HFF-Myc (cell line): ENCODE measurements around the gene PIP5K1A.

ENCODE experiments used
- DNase-seq: peaks from one replicate; pipeline ENCODE4 v3.0.0-alpha.2; 2011; ENCODE audit warnings: low read depth; ENCODE audit errors: extremely low read depth
- H3K4me3 ChIP-seq: replicated peaks from 2 replicates; pipeline ENCODE4 v1.5.1; 2011; ENCODE audit warnings: low read depth, mild to moderate bottlenecking, control low read depth, low read length
- TF ChIP-seq, protein P1 (sequence below): IDR thresholded peaks from 2 replicates; pipeline ENCODE4 v1.5.1; 2012; ENCODE audit warnings: mild to moderate bottlenecking, low read depth, low read length, control low read depth; ENCODE audit errors: missing control alignments

PIP5K1A gene

DNA sequence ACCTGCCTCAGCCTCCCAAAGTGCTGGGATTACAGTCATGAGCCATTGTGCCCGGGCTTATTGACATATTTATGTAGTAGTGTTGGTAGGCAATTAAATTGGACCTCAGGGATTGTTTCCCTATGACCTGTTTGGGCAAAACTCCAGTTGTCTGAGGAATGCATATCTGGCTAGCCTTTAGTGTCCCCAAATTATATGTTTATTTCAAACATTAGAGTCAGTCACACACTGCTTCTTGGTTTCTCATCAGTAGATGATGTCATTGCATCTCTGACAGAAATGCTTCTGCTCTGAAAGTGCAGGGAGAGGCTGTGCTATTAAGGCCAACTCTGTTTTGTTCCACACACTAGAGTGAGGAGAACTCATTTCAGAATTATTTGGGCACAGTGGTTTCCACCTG, 12.5 kb downstream of the PIP5K1A start:
- H3K4me3 ChIP-seq = no peak overlapping the region
- no peak for DNase-seq
- TF ChIP-seq, protein P1, sequence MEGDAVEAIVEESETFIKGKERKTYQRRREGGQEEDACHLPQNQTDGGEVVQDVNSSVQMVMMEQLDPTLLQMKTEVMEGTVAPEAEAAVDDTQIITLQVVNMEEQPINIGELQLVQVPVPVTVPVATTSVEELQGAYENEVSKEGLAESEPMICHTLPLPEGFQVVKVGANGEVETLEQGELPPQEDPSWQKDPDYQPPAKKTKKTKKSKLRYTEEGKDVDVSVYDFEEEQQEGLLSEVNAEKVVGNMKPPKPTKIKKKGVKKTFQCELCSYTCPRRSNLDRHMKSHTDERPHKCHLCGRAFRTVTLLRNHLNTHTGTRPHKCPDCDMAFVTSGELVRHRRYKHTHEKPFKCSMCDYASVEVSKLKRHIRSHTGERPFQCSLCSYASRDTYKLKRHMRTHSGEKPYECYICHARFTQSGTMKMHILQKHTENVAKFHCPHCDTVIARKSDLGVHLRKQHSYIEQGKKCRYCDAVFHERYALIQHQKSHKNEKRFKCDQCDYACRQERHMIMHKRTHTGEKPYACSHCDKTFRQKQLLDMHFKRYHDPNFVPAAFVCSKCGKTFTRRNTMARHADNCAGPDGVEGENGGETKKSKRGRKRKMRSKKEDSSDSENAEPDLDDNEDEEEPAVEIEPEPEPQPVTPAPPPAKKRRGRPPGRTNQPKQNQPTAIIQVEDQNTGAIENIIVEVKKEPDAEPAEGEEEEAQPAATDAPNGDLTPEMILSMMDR = no peak

DNA sequence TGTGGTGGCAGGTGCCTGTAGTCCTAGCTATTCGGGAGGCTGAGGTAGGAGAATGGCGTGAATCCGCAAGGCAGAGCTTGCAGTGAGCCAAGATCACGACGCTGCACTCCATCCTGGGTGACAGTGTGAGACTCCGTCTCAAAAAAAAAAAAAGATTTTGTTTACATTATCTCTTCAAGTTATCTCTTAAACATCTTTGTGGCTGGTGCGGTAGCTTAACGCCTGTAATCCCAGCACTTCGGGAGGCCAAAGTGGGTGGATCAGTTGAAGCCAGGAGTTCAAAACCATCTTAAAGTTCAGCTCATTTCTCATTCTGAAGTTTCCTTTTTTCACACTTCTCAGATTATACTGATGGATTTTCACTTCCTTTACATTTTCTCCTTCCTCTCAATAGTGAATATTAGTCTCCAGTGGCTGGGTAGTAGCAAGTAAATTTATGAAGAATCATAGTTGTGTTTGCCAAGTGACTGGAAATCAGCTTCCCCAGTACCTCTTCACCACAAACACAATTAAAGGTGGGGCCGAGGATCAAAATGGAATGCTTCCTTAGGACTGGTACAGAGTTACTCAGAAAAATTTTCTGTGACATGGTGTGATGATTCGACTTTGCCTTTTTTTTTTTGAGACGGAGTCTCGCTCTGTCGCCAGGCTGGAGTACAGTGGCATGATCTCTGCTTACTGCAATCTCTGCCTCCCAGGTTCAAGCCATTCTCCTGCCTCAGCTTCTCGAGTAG, 13.8 kb downstream of the PIP5K1A start:
- no peak overlapping the region for H3K4me3 ChIP-seq
- TF ChIP-seq, protein P1 = no peak
- DNase-seq = no peak

DNA sequence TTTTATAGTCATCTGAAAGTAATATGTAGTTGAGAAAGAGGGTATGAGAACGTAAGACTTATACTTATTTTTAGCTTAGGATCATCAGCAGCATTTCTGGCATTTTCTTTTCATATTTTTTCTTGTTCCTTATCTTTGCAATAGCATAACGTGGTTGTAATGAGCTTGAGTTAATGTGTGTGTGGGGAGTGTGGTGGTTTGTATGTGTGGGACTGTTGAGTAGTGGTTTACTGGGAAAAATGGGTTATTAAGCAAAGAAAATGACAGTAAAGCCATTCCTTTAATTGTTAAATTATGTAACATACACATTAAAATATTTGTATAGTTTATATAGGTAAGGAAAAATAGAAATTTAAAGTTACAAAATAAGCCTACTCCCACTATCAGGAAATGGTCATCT, 15.2 kb downstream of the PIP5K1A start:
- TF ChIP-seq, protein P1 = no peak
- H3K4me3 ChIP-seq = no peak overlapping the region
- DNase-seq = no peak

DNA sequence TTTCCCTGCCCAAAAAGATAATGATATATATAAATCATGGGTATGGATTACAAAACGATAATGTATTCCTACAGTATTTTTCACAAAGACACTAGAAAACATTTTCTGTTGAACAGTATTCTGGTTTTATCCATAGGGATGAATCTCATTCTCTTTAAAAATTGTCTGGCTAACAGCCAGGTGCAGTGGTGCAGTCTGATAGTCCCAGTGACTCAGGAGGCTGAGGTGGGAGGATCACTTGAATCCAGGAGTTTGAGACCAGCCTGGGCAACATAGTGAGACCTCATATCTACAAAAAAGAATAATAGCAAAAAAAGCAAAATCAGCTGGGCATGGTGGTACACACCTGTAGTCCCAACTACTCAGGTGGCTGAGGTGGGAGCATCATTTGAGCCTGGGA, 23.3 kb downstream of the PIP5K1A start:
- no peak for DNase-seq
- H3K4me3 ChIP-seq = no peak overlapping the region
- TF ChIP-seq, protein P1 = no peak

DNA sequence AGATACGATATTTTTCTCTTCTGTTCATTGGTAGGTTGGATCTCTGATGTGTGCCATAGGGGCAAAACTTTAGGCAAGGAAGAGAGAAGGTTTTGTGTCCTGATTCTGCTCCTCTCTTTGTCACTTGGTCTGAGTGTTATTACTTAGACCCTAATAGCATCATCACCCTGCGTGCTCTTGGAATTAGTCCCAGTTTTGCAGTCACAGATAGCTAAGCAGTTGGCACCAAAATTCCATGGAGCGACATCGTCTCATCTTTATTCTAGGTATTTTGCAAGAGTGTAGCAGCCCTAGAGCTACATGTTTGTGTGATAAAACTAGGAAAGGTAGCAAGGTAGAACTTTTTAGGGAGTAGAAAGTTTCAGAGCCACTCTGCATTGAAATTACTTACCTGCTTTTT, 23.8 kb downstream of the PIP5K1A start:
- no peak overlapping the region for H3K4me3 ChIP-seq
- TF ChIP-seq, protein P1 = no peak
- DNase-seq = no peak

DNA sequence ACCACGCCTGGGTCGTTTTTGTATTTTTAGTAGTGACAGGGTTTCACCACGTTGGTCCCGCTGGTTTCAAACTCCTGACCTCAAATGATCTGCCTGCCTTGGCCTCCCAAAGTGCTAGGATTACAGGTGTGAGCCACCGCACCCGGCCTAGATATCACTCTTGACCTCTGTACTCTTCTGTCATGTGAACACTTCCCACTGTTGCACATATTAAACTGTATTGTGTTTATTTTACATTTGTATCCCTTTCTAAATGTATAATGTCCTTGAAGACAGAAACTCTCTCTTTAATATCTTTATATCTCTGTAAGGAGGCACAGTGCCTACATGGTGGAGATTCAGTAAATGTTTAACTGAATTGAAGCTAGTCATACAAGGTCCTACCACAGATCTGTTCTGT, 36.9 kb downstream of the PIP5K1A start:
- DNase-seq = no peak
- TF ChIP-seq, protein P1 = no peak

More for the DNA sequence above, 36.9 kb downstream of the PIP5K1A start:
- H3K4me3 ChIP-seq = no peak overlapping the region
